ENCODE data around the gene C14orf93.

The C14orf93 gene

GRCh38 chr14:22984959-22985658 is 24.8 kb downstream of the C14orf93 start:
- H3K27me3 ChIP-seq (ENCODE audit: insufficient read depth, low read length, poor library complexity, severe bottlenecking): no peaks in the 10 kb centered on the region
- no peak overlapping the region for H3K4me2 ChIP-seq (ENCODE audit: low read depth, low read length, poor library complexity, severe bottlenecking)
- TF ChIP-seq EZH2phosphoT487 (IDR thresholded peaks at IDR 0.05; ENCODE audit: borderline replicate concordance): no peak
- TF ChIP-seq, protein P1, sequence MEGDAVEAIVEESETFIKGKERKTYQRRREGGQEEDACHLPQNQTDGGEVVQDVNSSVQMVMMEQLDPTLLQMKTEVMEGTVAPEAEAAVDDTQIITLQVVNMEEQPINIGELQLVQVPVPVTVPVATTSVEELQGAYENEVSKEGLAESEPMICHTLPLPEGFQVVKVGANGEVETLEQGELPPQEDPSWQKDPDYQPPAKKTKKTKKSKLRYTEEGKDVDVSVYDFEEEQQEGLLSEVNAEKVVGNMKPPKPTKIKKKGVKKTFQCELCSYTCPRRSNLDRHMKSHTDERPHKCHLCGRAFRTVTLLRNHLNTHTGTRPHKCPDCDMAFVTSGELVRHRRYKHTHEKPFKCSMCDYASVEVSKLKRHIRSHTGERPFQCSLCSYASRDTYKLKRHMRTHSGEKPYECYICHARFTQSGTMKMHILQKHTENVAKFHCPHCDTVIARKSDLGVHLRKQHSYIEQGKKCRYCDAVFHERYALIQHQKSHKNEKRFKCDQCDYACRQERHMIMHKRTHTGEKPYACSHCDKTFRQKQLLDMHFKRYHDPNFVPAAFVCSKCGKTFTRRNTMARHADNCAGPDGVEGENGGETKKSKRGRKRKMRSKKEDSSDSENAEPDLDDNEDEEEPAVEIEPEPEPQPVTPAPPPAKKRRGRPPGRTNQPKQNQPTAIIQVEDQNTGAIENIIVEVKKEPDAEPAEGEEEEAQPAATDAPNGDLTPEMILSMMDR (conservative IDR thresholded peaks at IDR 0.05; ENCODE audit: low read length): no peak
- no peaks in the 10 kb centered on the region for H3K9me3 ChIP-seq (ENCODE audit: insufficient read depth, low read depth, low read length)
- H3K36me3 ChIP-seq (ENCODE audit: insufficient read depth, low read length): no peaks in the 10 kb centered on the region
- H2AFZ ChIP-seq (ENCODE audit: low read length): no peak overlapping the region
- no peak overlapping the region for H3K9ac ChIP-seq (ENCODE audit: low read depth, low read length, poor library complexity, severe bottlenecking)
- H3K9me2 ChIP-seq (replicated peaks; ENCODE audit: low read depth, low read length): no peaks in the 10 kb centered on the region
- H4K20me1 ChIP-seq (ENCODE audit: insufficient read depth, low read length, poor library complexity, severe bottlenecking): no peaks in the 10 kb centered on the region
- H3K79me2 ChIP-seq (ENCODE audit: insufficient read depth, low read length): peaks cover 21% of the 10 kb centered on the region
- H3F3A ChIP-seq (ENCODE audit: low read depth): no peaks in the 10 kb centered on the region
- H3K4me3 ChIP-seq (ENCODE audit: low read length, poor library complexity, severe bottlenecking): no peak overlapping the region
- peaks cover 9% of the 10 kb centered on the region for H3K4me1 ChIP-seq (ENCODE audit: insufficient read depth, low read length, poor library complexity, severe bottlenecking)

DNA sequence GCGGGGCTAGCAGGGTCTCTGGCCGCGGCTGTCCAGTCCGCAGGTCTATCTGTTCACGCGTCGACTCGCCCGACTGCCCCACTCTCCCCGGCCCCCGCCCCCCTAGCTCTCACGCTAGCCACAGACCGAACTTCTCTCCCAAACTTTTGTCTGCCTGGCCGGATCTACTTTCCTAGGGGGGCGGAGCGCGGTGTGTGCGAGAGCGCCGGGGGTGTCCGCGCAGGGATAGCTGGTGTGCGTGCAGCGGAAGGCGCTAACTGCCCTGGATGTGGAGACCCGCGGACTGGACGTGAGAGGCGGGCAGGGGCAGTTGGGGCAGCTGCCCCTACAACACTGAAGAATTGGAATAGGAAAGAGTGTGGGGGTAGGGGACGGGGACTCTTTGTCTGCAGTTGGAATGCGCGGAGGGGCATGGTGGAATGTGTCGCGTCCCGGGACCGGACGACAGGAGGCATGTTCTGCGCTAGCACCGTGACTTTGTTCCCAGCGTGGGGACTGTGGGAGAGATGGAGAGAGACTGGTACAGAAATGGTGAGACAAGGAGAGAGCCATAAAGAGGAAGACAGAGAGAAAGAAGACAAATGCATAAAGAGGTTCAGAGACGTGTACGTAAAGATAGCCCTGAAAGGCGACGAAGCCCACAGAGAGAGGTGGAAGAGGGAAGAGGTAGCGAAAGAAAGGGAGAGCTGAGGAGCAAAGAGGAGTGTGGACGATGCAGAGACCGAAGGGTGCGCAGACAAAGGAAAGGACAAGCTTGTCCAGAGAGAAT is 27.3 kb downstream of the C14orf93 start, which contains the start of gene AJUBA:
Gene AJUBA, minus strand, starts transcription at position 75 of the 769 bp plus-strand sequence. CDS start 285 bp downstream, outside the sequence.
- H3K36me3 ChIP-seq (ENCODE audit: insufficient read depth, low read length): no peaks in the 10 kb centered on the region
- H3K9ac ChIP-seq (ENCODE audit: low read depth, low read length, poor library complexity, severe bottlenecking): peak within 1 kb of the TSS; percentile 87
- peak within 1 kb of the TSS; percentile 98 for H2AFZ ChIP-seq (ENCODE audit: low read length)
- no peaks in the 10 kb centered on the region for H4K20me1 ChIP-seq (ENCODE audit: insufficient read depth, low read length, poor library complexity, severe bottlenecking)
- H3F3A ChIP-seq (ENCODE audit: low read depth): no peaks in the 10 kb centered on the region
- H3K9me2 ChIP-seq (replicated peaks; ENCODE audit: low read depth, low read length): no peaks in the 10 kb centered on the region
- H3K9me3 ChIP-seq (ENCODE audit: insufficient read depth, low read depth, low read length): no peaks in the 10 kb centered on the region
- H3K27me3 ChIP-seq (ENCODE audit: insufficient read depth, low read length, poor library complexity, severe bottlenecking): no peaks in the 10 kb centered on the region
- peaks cover 34% of the 10 kb centered on the region for H3K79me2 ChIP-seq (ENCODE audit: insufficient read depth, low read length)
- TF ChIP-seq, protein P1 (conservative IDR thresholded peaks at IDR 0.05; ENCODE audit: low read length): no peak
- no peak for TF ChIP-seq EZH2phosphoT487 (IDR thresholded peaks at IDR 0.05; ENCODE audit: borderline replicate concordance)
- peak within 1 kb of the TSS; percentile 95 for H3K4me3 ChIP-seq (ENCODE audit: low read length, poor library complexity, severe bottlenecking)
- peak within 1 kb of the TSS; percentile 100 for H3K4me2 ChIP-seq (ENCODE audit: low read depth, low read length, poor library complexity, severe bottlenecking)
- H3K4me1 ChIP-seq (ENCODE audit: insufficient read depth, low read length, poor library complexity, severe bottlenecking): peaks cover 28% of the 10 kb centered on the region

GRCh38 chr14:22981876-22982476 is 28.0 kb downstream of the C14orf93 start:
- Histone ChIP-seq H2AFZ (ENCODE audit: low read length) (peak overlapping the region; percentile 98), H3K79me2 (ENCODE audit: insufficient read depth, low read length) (peaks cover 34% of the 10 kb centered on the region)
- no peak for TF ChIP-seq EZH2phosphoT487 (IDR thresholded peaks at IDR 0.05; ENCODE audit: borderline replicate concordance)
- TF ChIP-seq, protein P1 (conservative IDR thresholded peaks at IDR 0.05; ENCODE audit: low read length): no peak

More at GRCh38 chr14:22981876-22982476, 28.0 kb downstream of the C14orf93 start:
- Histone ChIP-seq H3K4me2 (ENCODE audit: low read depth, low read length, poor library complexity, severe bottlenecking) (peak overlapping the region; percentile 100), H4K20me1 (ENCODE audit: insufficient read depth, low read length, poor library complexity, severe bottlenecking) (no peaks in the 10 kb centered on the region), H3K9me2 (replicated peaks; ENCODE audit: low read depth, low read length) (no peaks in the 10 kb centered on the region), H3F3A (ENCODE audit: low read depth) (no peaks in the 10 kb centered on the region), H3K4me3 (ENCODE audit: low read length, poor library complexity, severe bottlenecking) (peak overlapping the region; percentile 95), H3K36me3 (ENCODE audit: insufficient read depth, low read length) (no peaks in the 10 kb centered on the region), H3K4me1 (ENCODE audit: insufficient read depth, low read length, poor library complexity, severe bottlenecking) (peaks cover 28% of the 10 kb centered on the region), H3K9me3 (ENCODE audit: insufficient read depth, low read depth, low read length) (no peaks in the 10 kb centered on the region), H3K9ac (ENCODE audit: low read depth, low read length, poor library complexity, severe bottlenecking) (peak overlapping the region; percentile 87), H3K27me3 (ENCODE audit: insufficient read depth, low read length, poor library complexity, severe bottlenecking) (no peaks in the 10 kb centered on the region)
